NCI-H128 (cell line): Measurements from ENCODE around the gene CDKL1.
"Not testable (repeated sequence)": the region's sequence is repeated elsewhere in the genome, so short reads cannot be mapped to it uniquely, and the experiment has no call there.

Experiments
- DNase-seq: peaks from one replicate; lab custom pipeline; 2025; ENCODE audit not compliant: unreplicated experiment; lab: John Stamatoyannopoulos, UW

CDKL1 gene

GRCh38 chr14:50335989-50336824 is 60.5 kb downstream of the CDKL1 start:
- no peak for DNase-seq

GRCh38 chr14:50335389-50335788 is 61.3 kb downstream of the CDKL1 start:
- no peak for DNase-seq

GRCh38 chr14:50334211-50334610 is 62.5 kb downstream of the CDKL1 start:
- no peak for DNase-seq

GRCh38 chr14:50333014-50333509 is 63.6 kb downstream of the CDKL1 start:
- DNase-seq = no peak

GRCh38 chr14:50331596-50331995 is 65.1 kb downstream of the CDKL1 start:
- no peak for DNase-seq

- DNase-seq = peak; percentile 28
Measured at GRCh38 chr14:50321009-50321660, 75.5 kb downstream of the CDKL1 start.

- no peak for DNase-seq
Measured at GRCh38 chr14:50320283-50320682, 76.4 kb downstream of the CDKL1 start.

GRCh38 chr14:50319721-50320120 is 77.0 kb downstream of the CDKL1 start:
- DNase-seq = no peak

- DNase-seq = no peak
Measured at GRCh38 chr14:50319293-50319692, 77.4 kb downstream of the CDKL1 start.

- DNase-seq = peak; percentile 18
Measured at GRCh38 chr14:50318031-50318626, 78.6 kb downstream of the CDKL1 start.

GRCh38 chr14:50314098-50314497 is 82.6 kb downstream of the CDKL1 start:
- DNase-seq = not testable (repeated sequence)

GRCh38 chr14:50312734-50313054 is 84.0 kb downstream of the CDKL1 start:
- no peak for DNase-seq

GRCh38 chr14:50311972-50312733 is 84.5 kb downstream of the CDKL1 start, which contains the start of the genes DMAC2L and L2HGDH:
Gene DMAC2L (plus strand): TSS chr14:50312324. CDS start chr14:50321488, 9,164 bp downstream.
Gene L2HGDH (minus strand): TSS chr14:50312229. CDS start chr14:50312150, 79 bp downstream.
- DNase-seq = peak; percentile 95

GRCh38 chr14:50311337-50311971 is 85.2 kb downstream of the CDKL1 start:
- no peak for DNase-seq

GRCh38 chr14:50310445-50310844 is 86.2 kb downstream of the CDKL1 start:
- DNase-seq = no peak

- DNase-seq = no peak
Measured at GRCh38 chr14:50308363-50308915, 88.2 kb downstream of the CDKL1 start.

- DNase-seq = no peak
Measured at GRCh38 chr14:50303744-50304471, 92.8 kb downstream of the CDKL1 start.

GRCh38 chr14:50301914-50302313 is 94.8 kb downstream of the CDKL1 start:
- no peak for DNase-seq

- no peak for DNase-seq
Measured at GRCh38 chr14:50299585-50299984, 97.1 kb downstream of the CDKL1 start.

GRCh38 chr14:50290306-50290705 is 106.4 kb downstream of the CDKL1 start:
- no peak for DNase-seq
